GM12878 (cell line): Measurements from ENCODE around the gene C2CD5. TPM values are rescaled to one million over a fixed set of nuclear protein-coding genes. Genes with fewer than 3 reads are reported as not detected.

Source experiments
- CUX1 ChIP-seq: IDR thresholded peaks from 2 replicates; pipeline ENCODE4 v1.6.1; 2012; ENCODE audit warnings: improper control_type of control experiment, low read depth, low read length; ENCODE audit not compliant: insufficient replicate concordance
- MAX ChIP-seq: IDR thresholded peaks from 2 replicates; pipeline ENCODE4 v1.6.1; 2012; ENCODE audit warnings: low read depth, low read length, improper control_type of control experiment
- NKRF ChIP-seq: fragments of 450-650 bp; conservative IDR thresholded peaks from 2 replicates; pipeline ENCODE4 v1.6.1; 2017; ENCODE audit warnings: mild to moderate bottlenecking, moderate library complexity
- RFX5 ChIP-seq: IDR thresholded peaks from 2 replicates; pipeline ENCODE4 v1.6.1; 2011; ENCODE audit warnings: low read depth, low read length, improper control_type of control experiment
- TAF1 ChIP-seq: IDR thresholded peaks from 2 replicates; pipeline ENCODE4 v1.6.1; 2011; ENCODE audit warnings: mild to moderate bottlenecking, low read depth, low read length, borderline replicate concordance
- USF2 ChIP-seq: IDR thresholded peaks from 2 replicates; pipeline ENCODE4 v1.6.1; 2011; ENCODE audit warnings: low read depth, low read length, improper control_type of control experiment, borderline replicate concordance
- ZNF592 ChIP-seq: fragments of 450-650 bp; IDR thresholded peaks from 2 replicates; pipeline ENCODE4 v1.6.1; 2017; ENCODE audit warnings: mild to moderate bottlenecking, moderate library complexity
- polyA plus RNA-seq, 11 experiments: library from polyadenylated mRNA; depleted of rRNA in 4 of 11; unstranded in 6 of 11; stranded (reverse) in 5 of 11; fragments of >200 nt; fragmentation: Nextera tagmentation in 4 of 11; fragmentation: Illumina TruSeq in 1 of 11; extraction: Ambion mirVana in 4 of 11; extraction: Trizol in 1 of 11; gene quantifications; 1 replicate in 1 of 11; 2 replicates in 10 of 11; pipeline versions ENCODE4 v1.2.1 to v1.2.3, GENCODE V29; 2011 to 2016; ENCODE audit warnings: inconsistent platforms in 2 of 11, missing spikeins in 2 of 11, low read depth in 1 of 11
- total RNA-seq, 4 experiments: library from RNA; depleted of rRNA in 3 of 4; stranded (reverse); fragments of >200 nt in 3 of 4; fragmentation: Illumina TruSeq in 1 of 4; extraction: Trizol in 1 of 4; gene quantifications; 2 replicates each; pipeline versions ENCODE4 v1.2.1 to v1.2.3, GENCODE V29; 2013 to 2021
- TF ChIP-seq, protein P1 (sequence below): fragments of 450-650 bp; IDR thresholded peaks from 2 replicates; pipeline ENCODE4 v1.6.1; 2017; ENCODE audit warnings: mild to moderate bottlenecking, low read depth, inconsistent platforms; ENCODE audit not compliant: poor library complexity, severe bottlenecking

The C2CD5 gene
- total and polyA plus RNA-seq, 10 of the 15 experiments (the other 5 are each of a cell fraction or from before 2014, with no cell fraction given): 7.7 to 55.0 (median 27.0) TPM

GRCh38 chr12:22544038-22544979 is at the start of gene C2CD5 (continued):
- TF ChIP-seq USF2: no peak
- peak; percentile 72 for TF ChIP-seq MAX
- peak; percentile 49 for TF ChIP-seq NKRF
- TF ChIP-seq ZNF592: 0 out of 2 replicates have a peak, but pooled peaks have one; percentile 50
- TF ChIP-seq CUX1: peak; percentile 96
- 0 out of 2 replicates have a peak, but pooled peaks have one; percentile 50 for TF ChIP-seq RFX5
- peak; percentile 74 for TF ChIP-seq TAF1
- TF ChIP-seq, protein P1, sequence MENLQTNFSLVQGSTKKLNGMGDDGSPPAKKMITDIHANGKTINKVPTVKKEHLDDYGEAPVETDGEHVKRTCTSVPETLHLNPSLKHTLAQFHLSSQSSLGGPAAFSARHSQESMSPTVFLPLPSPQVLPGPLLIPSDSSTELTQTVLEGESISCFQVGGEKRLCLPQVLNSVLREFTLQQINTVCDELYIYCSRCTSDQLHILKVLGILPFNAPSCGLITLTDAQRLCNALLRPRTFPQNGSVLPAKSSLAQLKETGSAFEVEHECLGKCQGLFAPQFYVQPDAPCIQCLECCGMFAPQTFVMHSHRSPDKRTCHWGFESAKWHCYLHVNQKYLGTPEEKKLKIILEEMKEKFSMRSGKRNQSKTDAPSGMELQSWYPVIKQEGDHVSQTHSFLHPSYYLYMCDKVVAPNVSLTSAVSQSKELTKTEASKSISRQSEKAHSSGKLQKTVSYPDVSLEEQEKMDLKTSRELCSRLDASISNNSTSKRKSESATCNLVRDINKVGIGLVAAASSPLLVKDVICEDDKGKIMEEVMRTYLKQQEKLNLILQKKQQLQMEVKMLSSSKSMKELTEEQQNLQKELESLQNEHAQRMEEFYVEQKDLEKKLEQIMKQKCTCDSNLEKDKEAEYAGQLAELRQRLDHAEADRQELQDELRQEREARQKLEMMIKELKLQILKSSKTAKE: peak; percentile 60
